ENCODE data around the gene BARHL2.

DNA sequence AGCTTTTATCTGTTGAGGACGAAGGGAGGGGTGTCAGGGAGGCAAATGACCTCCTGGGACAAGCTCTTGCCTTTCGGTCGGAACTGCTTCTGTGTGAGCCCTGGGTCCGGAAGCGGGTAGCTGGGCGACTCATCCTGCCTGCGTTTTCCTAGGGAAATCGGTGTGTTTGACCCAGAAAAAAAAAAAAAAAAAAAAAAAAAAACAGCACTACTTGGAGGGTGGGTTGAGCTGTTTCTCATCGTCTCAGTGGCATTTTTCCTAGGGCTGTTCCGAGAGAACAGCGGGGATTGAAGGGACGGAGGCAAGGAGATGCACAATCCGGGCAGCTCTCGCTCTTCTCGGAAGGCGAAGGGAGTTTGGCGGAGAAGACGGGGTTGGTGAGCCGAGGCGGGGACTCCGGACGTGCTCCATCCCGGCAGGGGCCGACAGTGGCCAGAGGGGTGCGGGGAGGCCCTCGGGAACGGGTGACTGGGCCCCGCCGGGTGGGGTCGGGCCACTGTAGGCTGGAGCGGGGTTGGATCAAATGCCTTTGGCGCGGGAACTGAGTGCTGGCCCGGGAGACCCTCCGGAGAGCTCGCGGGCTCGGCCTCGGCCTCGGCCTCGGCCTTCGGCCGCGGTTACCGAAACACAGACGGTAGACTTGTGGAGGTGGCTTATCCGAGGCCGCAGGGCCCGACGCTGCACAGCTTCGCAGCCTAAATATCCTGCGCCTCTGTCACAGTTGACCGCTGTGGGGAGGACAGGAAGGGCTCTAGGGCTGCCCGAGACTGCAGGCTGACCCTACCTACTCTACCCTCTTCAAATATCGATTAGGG, 2.4 kb upstream of the BARHL2 start:
- TF ChIP-seq, protein P1, sequence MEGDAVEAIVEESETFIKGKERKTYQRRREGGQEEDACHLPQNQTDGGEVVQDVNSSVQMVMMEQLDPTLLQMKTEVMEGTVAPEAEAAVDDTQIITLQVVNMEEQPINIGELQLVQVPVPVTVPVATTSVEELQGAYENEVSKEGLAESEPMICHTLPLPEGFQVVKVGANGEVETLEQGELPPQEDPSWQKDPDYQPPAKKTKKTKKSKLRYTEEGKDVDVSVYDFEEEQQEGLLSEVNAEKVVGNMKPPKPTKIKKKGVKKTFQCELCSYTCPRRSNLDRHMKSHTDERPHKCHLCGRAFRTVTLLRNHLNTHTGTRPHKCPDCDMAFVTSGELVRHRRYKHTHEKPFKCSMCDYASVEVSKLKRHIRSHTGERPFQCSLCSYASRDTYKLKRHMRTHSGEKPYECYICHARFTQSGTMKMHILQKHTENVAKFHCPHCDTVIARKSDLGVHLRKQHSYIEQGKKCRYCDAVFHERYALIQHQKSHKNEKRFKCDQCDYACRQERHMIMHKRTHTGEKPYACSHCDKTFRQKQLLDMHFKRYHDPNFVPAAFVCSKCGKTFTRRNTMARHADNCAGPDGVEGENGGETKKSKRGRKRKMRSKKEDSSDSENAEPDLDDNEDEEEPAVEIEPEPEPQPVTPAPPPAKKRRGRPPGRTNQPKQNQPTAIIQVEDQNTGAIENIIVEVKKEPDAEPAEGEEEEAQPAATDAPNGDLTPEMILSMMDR (IDR thresholded peaks at IDR 0.05): no peak
- no peak for TF ChIP-seq POLR2A (IDR thresholded peaks at IDR 0.05)

All from uterus (tissue), 2 donors.